Measurements from ENCODE around the gene KIF1B.

- TF ChIP-seq POLR2AphosphoS5 (IDR thresholded peaks at IDR 0.05; ENCODE audit: borderline replicate concordance, low read depth, low read length) (no peak), EZH2 (IDR thresholded peaks at IDR 0.05) (no peak)
Observed at GRCh38 chr1:10160907-10161490, 49.4 kb upstream of the KIF1B start.
